GM23338 (cell line): Measurements from ENCODE around the gene ALCAM. TPM values are rescaled to one million over a fixed set of nuclear protein-coding genes. Genes with fewer than 3 reads are reported as not detected.

Experiments
- ATAC-seq: fragments of 200-7000 bp; cut with Tn5 transposase; 3 replicates; pipeline ENCODE4 v1.9.1; 2020
- DNase-seq: peaks from one replicate; pipeline ENCODE4 v3.0.0-alpha.2; 2015; ENCODE audit warnings: low spot score
- H2AFZ ChIP-seq: fragments of 200-600 bp; sonication (generic); 2 replicates; pipeline ENCODE4 v1.8.0; 2016; ENCODE audit warnings: antibody characterized with exemption, mild to moderate bottlenecking, moderate library complexity
- H3F3A ChIP-seq: fragments of 200-600 bp; sonication (generic); replicated peaks from 2 replicates; pipeline ENCODE4 v1.8.0; 2017; ENCODE audit warnings: antibody characterized with exemption, mixed run types, low read depth
- H3K27ac ChIP-seq: fragments of 200-600 bp; sonication (generic); 2 replicates; pipeline ENCODE4 v1.6.1; 2016; ENCODE audit warnings: low read depth
- H3K27me3 ChIP-seq: fragments of 200-600 bp; sonication (generic); 2 replicates; pipeline ENCODE4 v1.8.0; 2016; ENCODE audit warnings: mild to moderate bottlenecking, mixed run types, moderate library complexity; ENCODE audit not compliant: insufficient read depth
- H3K36me3 ChIP-seq: fragments of 200-600 bp; sonication (generic); 2 replicates; pipeline ENCODE4 v1.8.0; 2016; ENCODE audit warnings: mild to moderate bottlenecking; ENCODE audit not compliant: insufficient read depth
- H3K4me1 ChIP-seq: fragments of 200-600 bp; sonication (generic); 2 replicates; pipeline ENCODE4 v1.8.0; 2016; ENCODE audit warnings: mild to moderate bottlenecking, moderate library complexity; ENCODE audit not compliant: insufficient read depth
- H3K4me2 ChIP-seq: fragments of 200-600 bp; sonication (generic); 2 replicates; pipeline ENCODE4 v1.7.1; 2017; ENCODE audit warnings: mixed run types
- H3K4me3 ChIP-seq: fragments of 200-600 bp; sonication (generic); 2 replicates; pipeline ENCODE4 v1.6.1; 2016; ENCODE audit warnings: mixed run types
- H3K79me2 ChIP-seq: fragments of 200-600 bp; sonication (generic); replicated peaks from 2 replicates; pipeline ENCODE4 v1.8.0; 2017; ENCODE audit warnings: mild to moderate bottlenecking; ENCODE audit not compliant: insufficient read depth
- H3K9me2 ChIP-seq: fragments of 200-600 bp; sonication (generic); 2 replicates; pipeline ENCODE4 v1.8.0; 2017; ENCODE audit not compliant: insufficient read depth
- H4K20me1 ChIP-seq: fragments of 200-600 bp; sonication (generic); replicated peaks from 2 replicates; pipeline ENCODE4 v1.8.0; 2017; ENCODE audit warnings: mild to moderate bottlenecking; ENCODE audit not compliant: insufficient read depth
- H3K27ac Mint-ChIP-seq: 2 replicates; pipeline ENCODE4 v1.8.0; 2020; ENCODE audit warnings: inconsistent platforms, mild to moderate bottlenecking, moderate library complexity, mixed read lengths
- H3K27me3 Mint-ChIP-seq: 3 replicates; pipeline ENCODE4 v1.8.0; 2022; ENCODE audit warnings: low read depth, mild to moderate bottlenecking, moderate library complexity, mixed read lengths, inconsistent platforms; ENCODE audit not compliant: insufficient read depth, poor library complexity
- H3K36me3 Mint-ChIP-seq: 3 replicates; pipeline ENCODE4 v1.8.0; 2021; ENCODE audit warnings: low read depth, mild to moderate bottlenecking, inconsistent platforms, moderate library complexity, mixed read lengths
- H3K4me1 Mint-ChIP-seq: 3 replicates; pipeline ENCODE4 v1.8.0; 2020; ENCODE audit warnings: mild to moderate bottlenecking, inconsistent platforms, mixed read lengths
- H3K4me3 Mint-ChIP-seq: 3 replicates; pipeline ENCODE4 v1.8.0; 2021; ENCODE audit warnings: moderate library complexity, mild to moderate bottlenecking, inconsistent platforms, mixed read lengths
- H3K9me3 Mint-ChIP-seq: 3 replicates; pipeline ENCODE4 v1.8.0; 2020; ENCODE audit warnings: moderate library complexity, mild to moderate bottlenecking, inconsistent platforms, mixed read lengths
- CREB1 ChIP-seq: fragments of 250-450 bp; sonication (Bioruptor Pico); IDR thresholded peaks from 2 replicates; pipeline ENCODE4 v1.5.0; 2020; ENCODE audit warnings: low read depth, mild to moderate bottlenecking, moderate library complexity
- CTCF ChIP-seq, 2 experiments: fragments of 200-600 bp in 1 of 2; sonication (generic) in 1 of 2; conservative IDR thresholded peaks; 2 replicates each; pipeline versions ENCODE4 v1.5.1 to v1.6.1; 2016 to 2017; ENCODE audit warnings: antibody characterized with exemption in 2 of 2, low read depth in 2 of 2, mild to moderate bottlenecking in 2 of 2, moderate library complexity in 1 of 2
- EZH2 ChIP-seq: fragments of 200-600 bp; sonication (generic); IDR thresholded peaks from one replicate; pipeline ENCODE4 v1.8.0; 2017; ENCODE audit warnings: antibody characterized with exemption, mild to moderate bottlenecking, low read depth; ENCODE audit not compliant: unreplicated experiment
- NANOG ChIP-seq: IDR thresholded peaks from 2 replicates; pipeline ENCODE4 v1.6.1; 2016; ENCODE audit warnings: antibody characterized with exemption, borderline replicate concordance
- POLR2AphosphoS5 ChIP-seq: IDR thresholded peaks from 2 replicates; pipeline ENCODE4 v1.6.1; 2016; ENCODE audit warnings: antibody characterized with exemption, low read depth
- STAT1 ChIP-seq: IDR thresholded peaks from one replicate; pipeline ENCODE4 v1.6.1; 2016; ENCODE audit warnings: antibody characterized with exemption; ENCODE audit not compliant: unreplicated experiment
- ZNF331 ChIP-seq: fragments of 250-450 bp; sonication (Bioruptor Pico); IDR thresholded peaks from 2 replicates; pipeline ENCODE4 v1.5.0; 2020; ENCODE audit warnings: low read depth, mild to moderate bottlenecking, moderate library complexity
- polyA plus RNA-seq: library from polyadenylated mRNA; unstranded; fragments of >200 nt; fragmentation: Nextera tagmentation; extraction: Ambion mirVana; gene quantifications from 2 replicates; pipeline ENCODE4 v1.2.1, GENCODE V29; 2016
- total RNA-seq: library from RNA; depleted of rRNA; stranded (reverse); fragments of >200 nt; shearing (Covaris generic); gene quantifications from 2 replicates; pipeline ENCODE4 v1.2.3, GENCODE V29; 2014
- TF ChIP-seq, protein P1 (sequence below): fragments of 250-450 bp; sonication (Bioruptor Pico); IDR thresholded peaks from 2 replicates; pipeline ENCODE4 v1.5.0; 2020; ENCODE audit warnings: mild to moderate bottlenecking, moderate library complexity
- TF ChIP-seq, protein P2 (sequence below): IDR thresholded peaks from 2 replicates; pipeline ENCODE4 v1.6.1; 2016; ENCODE audit warnings: antibody characterized with exemption
- TF ChIP-seq, protein P3 (sequence below): IDR thresholded peaks from one replicate; pipeline ENCODE4 v1.6.1; 2018; ENCODE audit warnings: antibody characterized with exemption; ENCODE audit not compliant: unreplicated experiment

ALCAM gene
- total and polyA plus RNA-seq, 2 experiments from 2014 or later, result 11.3 to 36.0 TPM

- H3K9me3 Mint-ChIP-seq, result peaks cover 7% of the 10 kb centered on the region; the same call in 2 of the 3 replicates
- no peak overlapping the region for H3K4me3 Mint-ChIP-seq
- 0 out of 3 replicates have a peak, but pooled peaks cover 3% of the 10 kb centered on the region for H3K4me1 Mint-ChIP-seq
- H3K9me2 ChIP-seq, result 0 out of 2 replicates have a peak, but pooled peaks cover 3% of the 10 kb centered on the region
- no peaks in the 10 kb centered on the region for H3K4me1 ChIP-seq
- no peaks in the 10 kb centered on the region for H3K27me3 ChIP-seq
- H2AFZ ChIP-seq, result no peak overlapping the region
- no peak for DNase-seq
- H3K27ac ChIP-seq, result no peak overlapping the region
- no peak overlapping the region for H3K4me2 ChIP-seq
- no peaks in the 10 kb centered on the region for H3K36me3 ChIP-seq
- no peak for ATAC-seq
- no peaks in the 10 kb centered on the region for H4K20me1 ChIP-seq
- TF ChIP-seq NANOG (no peak), CTCF (conservative IDR thresholded peaks at IDR 0.05; ENCODE audit: low read depth in 2 of 2) (no peak)
- H3K79me2 ChIP-seq, result no peaks in the 10 kb centered on the region
- no peak overlapping the region for H3K4me3 ChIP-seq
- no peak overlapping the region for H3K27ac Mint-ChIP-seq
- H3K36me3 Mint-ChIP-seq, result peaks cover 8% of the 10 kb centered on the region
- no peaks in the 10 kb centered on the region for H3F3A ChIP-seq
- no peaks in the 10 kb centered on the region for H3K27me3 Mint-ChIP-seq
These were observed 68.6 kb downstream of the ALCAM start for GRCh38 chr3:105435277-105435676.

GRCh38 chr3:105436687-105437086 is 70.0 kb downstream of the ALCAM start:
- H3K27ac Mint-ChIP-seq, result no peak overlapping the region
- Histone ChIP-seq H3K4me1 (no peaks in the 10 kb centered on the region), H3K4me2 (no peak overlapping the region), H3K79me2 (no peaks in the 10 kb centered on the region), H3K27me3 (no peaks in the 10 kb centered on the region), H3K9me2 (0 out of 2 replicates have a peak, but pooled peaks cover 3% of the 10 kb centered on the region), H3K4me3 (no peak overlapping the region), H4K20me1 (no peaks in the 10 kb centered on the region), H3K36me3 (no peaks in the 10 kb centered on the region), H2AFZ (no peak overlapping the region), H3F3A (no peaks in the 10 kb centered on the region), H3K27ac (no peak overlapping the region)
- peaks cover 8% of the 10 kb centered on the region for H3K36me3 Mint-ChIP-seq
- no peaks in the 10 kb centered on the region for H3K27me3 Mint-ChIP-seq
- H3K4me1 Mint-ChIP-seq, result 0 out of 3 replicates have a peak, but pooled peaks cover 3% of the 10 kb centered on the region
- no peak overlapping the region for H3K4me3 Mint-ChIP-seq
- no peak for DNase-seq
- no peak for ATAC-seq
- H3K9me3 Mint-ChIP-seq, result peaks cover 7% of the 10 kb centered on the region; the same call in 2 of the 3 replicates
- TF ChIP-seq, protein P1, sequence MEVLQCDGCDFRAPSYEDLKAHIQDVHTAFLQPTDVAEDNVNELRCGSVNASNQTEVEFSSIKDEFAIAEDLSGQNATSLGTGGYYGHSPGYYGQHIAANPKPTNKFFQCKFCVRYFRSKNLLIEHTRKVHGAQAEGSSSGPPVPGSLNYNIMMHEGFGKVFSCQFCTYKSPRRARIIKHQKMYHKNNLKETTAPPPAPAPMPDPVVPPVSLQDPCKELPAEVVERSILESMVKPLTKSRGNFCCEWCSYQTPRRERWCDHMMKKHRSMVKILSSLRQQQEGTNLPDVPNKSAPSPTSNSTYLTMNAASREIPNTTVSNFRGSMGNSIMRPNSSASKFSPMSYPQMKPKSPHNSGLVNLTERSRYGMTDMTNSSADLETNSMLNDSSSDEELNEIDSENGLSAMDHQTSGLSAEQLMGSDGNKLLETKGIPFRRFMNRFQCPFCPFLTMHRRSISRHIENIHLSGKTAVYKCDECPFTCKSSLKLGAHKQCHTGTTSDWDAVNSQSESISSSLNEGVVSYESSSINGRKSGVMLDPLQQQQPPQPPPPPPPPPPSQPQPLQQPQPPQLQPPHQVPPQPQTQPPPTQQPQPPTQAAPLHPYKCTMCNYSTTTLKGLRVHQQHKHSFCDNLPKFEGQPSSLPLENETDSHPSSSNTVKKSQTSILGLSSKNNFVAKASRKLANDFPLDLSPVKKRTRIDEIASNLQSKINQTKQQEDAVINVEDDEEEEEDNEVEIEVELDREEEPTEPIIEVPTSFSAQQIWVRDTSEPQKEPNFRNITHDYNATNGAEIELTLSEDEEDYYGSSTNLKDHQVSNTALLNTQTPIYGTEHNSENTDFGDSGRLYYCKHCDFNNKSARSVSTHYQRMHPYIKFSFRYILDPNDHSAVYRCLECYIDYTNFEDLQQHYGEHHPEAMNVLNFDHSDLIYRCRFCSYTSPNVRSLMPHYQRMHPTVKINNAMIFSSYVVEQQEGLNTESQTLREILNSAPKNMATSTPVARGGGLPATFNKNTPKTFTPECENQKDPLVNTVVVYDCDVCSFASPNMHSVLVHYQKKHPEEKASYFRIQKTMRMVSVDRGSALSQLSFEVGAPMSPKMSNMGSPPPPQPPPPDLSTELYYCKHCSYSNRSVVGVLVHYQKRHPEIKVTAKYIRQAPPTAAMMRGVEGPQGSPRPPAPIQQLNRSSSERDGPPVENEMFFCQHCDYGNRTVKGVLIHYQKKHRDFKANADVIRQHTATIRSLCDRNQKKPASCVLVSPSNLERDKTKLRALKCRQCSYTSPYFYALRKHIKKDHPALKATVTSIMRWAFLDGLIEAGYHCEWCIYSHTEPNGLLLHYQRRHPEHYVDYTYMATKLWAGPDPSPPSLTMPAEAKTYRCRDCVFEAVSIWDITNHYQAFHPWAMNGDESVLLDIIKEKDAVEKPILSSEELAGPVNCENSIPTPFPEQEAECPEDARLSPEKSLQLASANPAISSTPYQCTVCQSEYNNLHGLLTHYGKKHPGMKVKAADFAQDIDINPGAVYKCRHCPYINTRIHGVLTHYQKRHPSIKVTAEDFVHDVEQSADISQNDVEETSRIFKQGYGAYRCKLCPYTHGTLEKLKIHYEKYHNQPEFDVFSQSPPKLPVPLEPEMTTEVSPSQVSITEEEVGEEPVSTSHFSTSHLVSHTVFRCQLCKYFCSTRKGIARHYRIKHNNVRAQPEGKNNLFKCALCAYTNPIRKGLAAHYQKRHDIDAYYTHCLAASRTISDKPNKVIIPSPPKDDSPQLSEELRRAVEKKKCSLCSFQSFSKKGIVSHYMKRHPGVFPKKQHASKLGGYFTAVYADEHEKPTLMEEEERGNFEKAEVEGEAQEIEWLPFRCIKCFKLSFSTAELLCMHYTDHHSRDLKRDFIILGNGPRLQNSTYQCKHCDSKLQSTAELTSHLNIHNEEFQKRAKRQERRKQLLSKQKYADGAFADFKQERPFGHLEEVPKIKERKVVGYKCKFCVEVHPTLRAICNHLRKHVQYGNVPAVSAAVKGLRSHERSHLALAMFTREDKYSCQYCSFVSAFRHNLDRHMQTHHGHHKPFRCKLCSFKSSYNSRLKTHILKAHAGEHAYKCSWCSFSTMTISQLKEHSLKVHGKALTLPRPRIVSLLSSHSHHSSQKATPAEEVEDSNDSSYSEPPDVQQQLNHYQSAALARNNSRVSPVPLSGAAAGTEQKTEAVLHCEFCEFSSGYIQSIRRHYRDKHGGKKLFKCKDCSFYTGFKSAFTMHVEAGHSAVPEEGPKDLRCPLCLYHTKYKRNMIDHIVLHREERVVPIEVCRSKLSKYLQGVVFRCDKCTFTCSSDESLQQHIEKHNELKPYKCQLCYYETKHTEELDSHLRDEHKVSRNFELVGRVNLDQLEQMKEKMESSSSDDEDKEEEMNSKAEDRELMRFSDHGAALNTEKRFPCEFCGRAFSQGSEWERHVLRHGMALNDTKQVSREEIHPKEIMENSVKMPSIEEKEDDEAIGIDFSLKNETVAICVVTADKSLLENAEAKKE (CRISPR knock-in tag), result no peak
- TF ChIP-seq STAT1, result no peak
- no peak for TF ChIP-seq POLR2AphosphoS5
- TF ChIP-seq EZH2, result no peak
- TF ChIP-seq, protein P2, sequence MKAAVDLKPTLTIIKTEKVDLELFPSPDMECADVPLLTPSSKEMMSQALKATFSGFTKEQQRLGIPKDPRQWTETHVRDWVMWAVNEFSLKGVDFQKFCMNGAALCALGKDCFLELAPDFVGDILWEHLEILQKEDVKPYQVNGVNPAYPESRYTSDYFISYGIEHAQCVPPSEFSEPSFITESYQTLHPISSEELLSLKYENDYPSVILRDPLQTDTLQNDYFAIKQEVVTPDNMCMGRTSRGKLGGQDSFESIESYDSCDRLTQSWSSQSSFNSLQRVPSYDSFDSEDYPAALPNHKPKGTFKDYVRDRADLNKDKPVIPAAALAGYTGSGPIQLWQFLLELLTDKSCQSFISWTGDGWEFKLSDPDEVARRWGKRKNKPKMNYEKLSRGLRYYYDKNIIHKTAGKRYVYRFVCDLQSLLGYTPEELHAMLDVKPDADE, result no peak
- TF ChIP-seq CREB1 (CRISPR knock-in tag), result no peak
- TF ChIP-seq, protein P3, sequence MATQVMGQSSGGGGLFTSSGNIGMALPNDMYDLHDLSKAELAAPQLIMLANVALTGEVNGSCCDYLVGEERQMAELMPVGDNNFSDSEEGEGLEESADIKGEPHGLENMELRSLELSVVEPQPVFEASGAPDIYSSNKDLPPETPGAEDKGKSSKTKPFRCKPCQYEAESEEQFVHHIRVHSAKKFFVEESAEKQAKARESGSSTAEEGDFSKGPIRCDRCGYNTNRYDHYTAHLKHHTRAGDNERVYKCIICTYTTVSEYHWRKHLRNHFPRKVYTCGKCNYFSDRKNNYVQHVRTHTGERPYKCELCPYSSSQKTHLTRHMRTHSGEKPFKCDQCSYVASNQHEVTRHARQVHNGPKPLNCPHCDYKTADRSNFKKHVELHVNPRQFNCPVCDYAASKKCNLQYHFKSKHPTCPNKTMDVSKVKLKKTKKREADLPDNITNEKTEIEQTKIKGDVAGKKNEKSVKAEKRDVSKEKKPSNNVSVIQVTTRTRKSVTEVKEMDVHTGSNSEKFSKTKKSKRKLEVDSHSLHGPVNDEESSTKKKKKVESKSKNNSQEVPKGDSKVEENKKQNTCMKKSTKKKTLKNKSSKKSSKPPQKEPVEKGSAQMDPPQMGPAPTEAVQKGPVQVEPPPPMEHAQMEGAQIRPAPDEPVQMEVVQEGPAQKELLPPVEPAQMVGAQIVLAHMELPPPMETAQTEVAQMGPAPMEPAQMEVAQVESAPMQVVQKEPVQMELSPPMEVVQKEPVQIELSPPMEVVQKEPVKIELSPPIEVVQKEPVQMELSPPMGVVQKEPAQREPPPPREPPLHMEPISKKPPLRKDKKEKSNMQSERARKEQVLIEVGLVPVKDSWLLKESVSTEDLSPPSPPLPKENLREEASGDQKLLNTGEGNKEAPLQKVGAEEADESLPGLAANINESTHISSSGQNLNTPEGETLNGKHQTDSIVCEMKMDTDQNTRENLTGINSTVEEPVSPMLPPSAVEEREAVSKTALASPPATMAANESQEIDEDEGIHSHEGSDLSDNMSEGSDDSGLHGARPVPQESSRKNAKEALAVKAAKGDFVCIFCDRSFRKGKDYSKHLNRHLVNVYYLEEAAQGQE, result no peak
- TF ChIP-seq ZNF331, result no peak
